GM12878 (cell line): Measurements from ENCODE around the gene PHLDA2. TPM values are rescaled to one million over a fixed set of nuclear protein-coding genes. Genes with fewer than 3 reads are reported as not detected.
A peak's percentile ranks its signal among the peaks of the same experiment; 100 is the strongest.

ENCODE experiments used
- ATAC-seq: fragments of 200-7000 bp; cut with Tn5 transposase; 3 replicates; pipeline ENCODE4 v1.9.1; 2020; ENCODE audit warnings: mild to moderate bottlenecking, moderate library complexity
- BruUV-seq: library from RNA; stranded (reverse); fragments of 400-500 nt; replicated peaks from 2 replicates; lab custom pipeline; 2021; lab: Mats Ljungman, UMichigan
- CTCF ChIA-PET: fragments of 300-600 bp; sonication (Branson Sonifier 250); formaldehyde crosslinking; extraction: SDS; loops from one replicate; lab custom pipeline; 2021; ENCODE audit warnings: inconsistent platforms; lab: Yijun Ruan, JAX
- POLR2A ChIA-PET: fragments of 350-600 bp; formaldehyde crosslinking; extraction: SDS; loops from one replicate; lab custom pipeline; 2021; ENCODE audit warnings: inconsistent platforms; lab: Charles Lee
- RAD21 ChIA-PET: fragments of 300-600 bp; sonication (Branson Sonifier 250); formaldehyde crosslinking; loops from one replicate; lab custom pipeline; 2023; ENCODE audit warnings: antibody characterized with exemption; ENCODE audit not compliant: unreplicated experiment; lab: Charles Lee
- SMC1A ChIA-PET: fragments of 300-600 bp; sonication (Branson Sonifier 250); formaldehyde crosslinking; loops from one replicate; lab custom pipeline; 2023; ENCODE audit not compliant: unreplicated experiment, uncharacterized antibody; lab: Charles Lee
- DNase-seq: peaks from one replicate; pipeline ENCODE4 v3.0.0-alpha.2; 2011; ENCODE audit warnings: low read depth, low spot score
- FAIRE-seq: peaks from 3 replicates; lab custom pipeline; 2011; peaks lifted over from hg19 to GRCh38; lab: Jason Lieb, UNC
- H2AFZ ChIP-seq: 2 replicates; pipeline ENCODE4 v1.6.0; 2011; ENCODE audit warnings: low read depth, low read length, control low read depth; ENCODE audit not compliant: control insufficient read depth
- H3K27ac ChIP-seq: 2 replicates; pipeline ENCODE4 v1.5.1; 2011; ENCODE audit warnings: control low read depth; ENCODE audit not compliant: control insufficient read depth, insufficient read depth
- H3K27me3 ChIP-seq, 2 experiments: replicated peaks in 1 of 2; 2 replicates each; pipeline versions ENCODE4 v1.6.0 to v1.6.1; 2011; ENCODE audit warnings: low read length in 1 of 2; ENCODE audit not compliant: control insufficient read depth in 2 of 2, insufficient read depth in 2 of 2
- H3K36me3 ChIP-seq, 2 experiments: 2 replicates each; pipeline ENCODE4 v1.5.1; 2011; ENCODE audit warnings: low read length in 1 of 2; ENCODE audit not compliant: control insufficient read depth in 2 of 2, insufficient read depth in 2 of 2
- H3K4me1 ChIP-seq: 2 replicates; pipeline ENCODE4 v1.6.1; 2011; ENCODE audit warnings: mild to moderate bottlenecking, low read length, moderate library complexity, mixed read lengths; ENCODE audit not compliant: control insufficient read depth, insufficient read depth
- H3K4me2 ChIP-seq: 2 replicates; pipeline ENCODE4 v1.6.0; 2011; ENCODE audit warnings: control low read depth; ENCODE audit not compliant: control insufficient read depth, insufficient read depth
- H3K4me3 ChIP-seq: fragments of 200-600 bp; sonication (generic); 2 replicates; pipeline ENCODE4 v1.5.1; 2016
- H3K79me2 ChIP-seq: 2 replicates; pipeline ENCODE4 v1.6.0; 2011; ENCODE audit warnings: low read length; ENCODE audit not compliant: control insufficient read depth, insufficient read depth
- H3K9ac ChIP-seq: 2 replicates; pipeline ENCODE4 v1.8.0; 2011; ENCODE audit warnings: low read length, control low read depth, mixed read lengths; ENCODE audit not compliant: control insufficient read depth, insufficient read depth
- H3K9me3 ChIP-seq: replicated peaks from 3 replicates; pipeline ENCODE4 v1.5.1; 2011; ENCODE audit warnings: mild to moderate bottlenecking, low read length; ENCODE audit not compliant: control insufficient read depth, insufficient read depth
- H4K20me1 ChIP-seq: 2 replicates; pipeline ENCODE4 v1.6.0; 2011; ENCODE audit not compliant: control insufficient read depth, insufficient read depth
- ATF2 ChIP-seq: IDR thresholded peaks from 2 replicates; pipeline ENCODE4 v1.6.1; 2012; ENCODE audit warnings: low read length, inconsistent platforms
- BCL3 ChIP-seq: IDR thresholded peaks from 2 replicates; pipeline ENCODE4 v1.6.1; 2011; ENCODE audit warnings: borderline replicate concordance, low read depth, mild to moderate bottlenecking, moderate library complexity, low read length; ENCODE audit not compliant: insufficient read depth, poor library complexity, severe bottlenecking
- BCLAF1 ChIP-seq: fragments of 450-650 bp; IDR thresholded peaks from 2 replicates; pipeline ENCODE4 v1.6.1; 2017; ENCODE audit warnings: antibody characterized with exemption, mild to moderate bottlenecking, moderate library complexity
- CHD2 ChIP-seq: IDR thresholded peaks from 2 replicates; pipeline ENCODE4 v1.6.1; 2011; ENCODE audit warnings: low read depth, low read length, improper control_type of control experiment, borderline replicate concordance
- MYC ChIP-seq: IDR thresholded peaks from 2 replicates; pipeline ENCODE4 v1.6.1; 2011; ENCODE audit warnings: mild to moderate bottlenecking, low read length, moderate library complexity, inconsistent platforms; ENCODE audit not compliant: insufficient read depth, insufficient replicate concordance, insufficient read length, severe bottlenecking
- PAX8 ChIP-seq: fragments of 450-650 bp; IDR thresholded peaks from 2 replicates; pipeline ENCODE4 v1.6.1; 2017; ENCODE audit warnings: mild to moderate bottlenecking, moderate library complexity
- POLR2A ChIP-seq: IDR thresholded peaks from 2 replicates; pipeline ENCODE4 v1.6.1; 2011; ENCODE audit warnings: low read depth, mild to moderate bottlenecking, low read length
- TARDBP ChIP-seq: IDR thresholded peaks from 2 replicates; pipeline ENCODE4 v1.6.1; 2016; ENCODE audit warnings: borderline replicate concordance
- ZZZ3 ChIP-seq: IDR thresholded peaks from 2 replicates; pipeline ENCODE4 v1.6.1; 2011; ENCODE audit warnings: low read depth; ENCODE audit not compliant: control insufficient read depth, insufficient read length
- WGBS: methylation state at CpG from one replicate; pipeline ENCODE4 v1.1.6; 2016; ENCODE audit warnings: low lambda C conversion rate; ENCODE audit not compliant: insufficient replicate concordance, insufficient coverage; ENCODE audit errors: missing lambda C conversion rate; 5-methylcytosine and 5-hydroxymethylcytosine counted together
- in situ Hi-C: fragments of 300-500 bp; cut with MboI; formaldehyde crosslinking; loops from 9 replicates; pipeline ENCODE4 v1.14.3; 2018; ENCODE audit warnings: mixed read lengths
- intact Hi-C: fragments of 100-400 bp; cut with micrococcal nuclease; formaldehyde crosslinking; loops from one replicate; pipeline ENCODE4 v1.14.2; 2022; ENCODE audit not compliant: unreplicated experiment
- polyA plus RNA-seq, 11 experiments: library from polyadenylated mRNA; depleted of rRNA in 4 of 11; unstranded in 6 of 11; stranded (reverse) in 5 of 11; fragments of >200 nt; fragmentation: Nextera tagmentation in 4 of 11; fragmentation: Illumina TruSeq in 1 of 11; extraction: Ambion mirVana in 4 of 11; extraction: Trizol in 1 of 11; gene quantifications; 1 replicate in 1 of 11; 2 replicates in 10 of 11; pipeline versions ENCODE4 v1.2.1 to v1.2.3, GENCODE V29; 2011 to 2016; ENCODE audit warnings: inconsistent platforms in 2 of 11, missing spikeins in 2 of 11, low read depth in 1 of 11
- total RNA-seq, 4 experiments: library from RNA; depleted of rRNA in 3 of 4; stranded (reverse); fragments of >200 nt in 3 of 4; fragmentation: Illumina TruSeq in 1 of 4; extraction: Trizol in 1 of 4; gene quantifications; 2 replicates each; pipeline versions ENCODE4 v1.2.1 to v1.2.3, GENCODE V29; 2013 to 2021

Gene PHLDA2
- total and polyA plus RNA-seq, 10 of the 15 experiments (the other 5 are each of a cell fraction or from before 2014, with no cell fraction given) = 0.15 to 0.49 (median 0.16) TPM; not detected in 7

- Histone ChIP-seq H3K27ac (no peak overlapping the region), H3K36me3 (peaks cover 15 to 21% of the 10 kb centered on the region in 2 experiments), H4K20me1 (no peaks in the 10 kb centered on the region; the same call in 1 of the 2 replicates), H3K79me2 (no peaks in the 10 kb centered on the region), H3K4me1 (peaks cover 3% of the 10 kb centered on the region; the same call in 1 of the 2 replicates), H3K4me3 (no peak overlapping the region), H2AFZ (no peak overlapping the region), H3K4me2 (no peak overlapping the region), H3K9ac (no peak overlapping the region), H3K27me3 (no peaks in the 10 kb centered on the region), H3K9me3 (peaks cover 4% of the 10 kb centered on the region; the same call in 2 of the 3 replicates)
- in situ Hi-C loops (no loop called here), intact Hi-C loops (no loop called here)
- ATAC-seq (no peak), FAIRE-seq (no peak), DNase-seq (no peak)
- POLR2A ChIA-PET = no interaction called here
- RAD21 ChIA-PET = no interaction called here
- no TSS peak for BruUV-seq
- CTCF ChIA-PET = interaction anchor here (0.8 to 3.2 kb wide), 2 partner anchors 14 to 148 kb away, joined by 3 to 9 read pairs; partner anchors contain the start of gene PHLDA2
- peak; percentile 50 for TF ChIP-seq POLR2A
- no peak for TF ChIP-seq TARDBP
- WGBS = 63% methylated on average over 12 of the region's 12 CpGs
- SMC1A ChIA-PET = no interaction called here
Measured at GRCh38 chr11:2943711-2944118, 14.5 kb upstream of the PHLDA2 start.

- Histone ChIP-seq H3K4me3 (no peak overlapping the region), H3K9ac (no peak overlapping the region), H3K27ac (no peak overlapping the region), H3K79me2 (no peaks in the 10 kb centered on the region), H3K4me2 (no peak overlapping the region), H3K27me3 (no peaks in the 10 kb centered on the region), H3K36me3 (peaks cover 11 to 14% of the 10 kb centered on the region in 2 experiments), H3K9me3 (peaks cover 5% of the 10 kb centered on the region; the same call in 2 of the 3 replicates), H4K20me1 (no peaks in the 10 kb centered on the region; the same call in 1 of the 2 replicates), H3K4me1 (peaks cover 3% of the 10 kb centered on the region; the same call in 1 of the 2 replicates), H2AFZ (no peak overlapping the region)
- peak; percentile 5; the same call in 1 of the 3 replicates for ATAC-seq
- in situ Hi-C loops (no loop called here), intact Hi-C loops (no loop called here)
- ChIA-PET RAD21 (no interaction called here), POLR2A (interaction anchor here (0.6 kb wide), 1 partner anchor 13 kb away, joined by 3 read pairs; no protein-coding TSS in a partner anchor), SMC1A (no interaction called here), CTCF (interaction anchor here (0.8 to 3.2 kb wide), 2 partner anchors 13 to 148 kb away, joined by 3 to 9 read pairs; partner anchors contain the start of gene PHLDA2)
- 81% methylated on average over 15 of the region's 15 CpGs for WGBS
- BruUV-seq = no TSS peak
- FAIRE-seq = no peak
- DNase-seq = no peak
- TF ChIP-seq ZZZ3 (no peak), ATF2 (peak; percentile 15), CHD2 (no peak), PAX8 (no peak), MYC (no peak), BCLAF1 (no peak), BCL3 (peak; percentile 14)
Measured at GRCh38 chr11:2942872-2943710, 13.9 kb upstream of the PHLDA2 start.
